ENCODE measurements around the gene OPCML. TPM values are rescaled to one million over a fixed set of nuclear protein-coding genes. Genes with fewer than 3 reads are reported as not detected.

OPCML gene
- total and polyA plus RNA-seq, 2 of the 13 experiments (the other 11 are each of a cell fraction or from before 2014, with no cell fraction given), result not detected

- H4K20me1 ChIP-seq (ENCODE audit: insufficient read depth, low read length), result no peaks in the 10 kb centered on the region
- no peaks in the 10 kb centered on the region for H3K4me1 ChIP-seq (ENCODE audit: insufficient read depth, low read length)
- FAIRE-seq, result no peak
- ATAC-seq, result no peak
- intact Hi-C loops (cut with micrococcal nuclease; ENCODE audit: unreplicated experiment), result no loop called here
- ChIA-PET POLR2A (no interaction called here), CTCF (ENCODE audit: low intra/inter-chr PET ratio, low total read pairs) (no interaction called here)
- H3K27ac ChIP-seq (ENCODE audit: extremely low read length, insufficient read depth, low read length), result no peak overlapping the region
- no TSS peak for BruUV-seq (replicated peaks)
- no peak overlapping the region for H3K4me3 ChIP-seq (replicated peaks in 1 of 3; ENCODE audit: insufficient read depth in 1 of 3, low read depth in 2 of 3, low read length in 3 of 3)
- no peaks in the 10 kb centered on the region for H3K79me2 ChIP-seq (ENCODE audit: insufficient read depth, low read length)
- in situ Hi-C loops (cut with HindIII; ENCODE audit: extremely low pct_ligation_motif_present, low pct_unique_long_range_greater_than_20kb), result no loop called here
- H3K9ac ChIP-seq (ENCODE audit: insufficient read depth, low read depth, low read length), result no peak overlapping the region
- no peaks in the 10 kb centered on the region for H3K36me3 ChIP-seq (replicated peaks in 1 of 2; ENCODE audit: control insufficient read depth in 1 of 2, insufficient read depth in 2 of 2, low read length in 2 of 2)
- H3K9me3 ChIP-seq (ENCODE audit: low read length), result peaks cover 71% of the 10 kb centered on the region
- no peak overlapping the region for H3K4me2 ChIP-seq (ENCODE audit: low read depth, low read length)
- WGBS (ENCODE audit: low lambda C conversion rate), result under 1% methylated on average over 3 of the region's 3 CpGs
- TF ChIP-seq CC2D1A (CRISPR knock-in tag; IDR thresholded peaks at IDR 0.05) (no peak), MXD1 (CRISPR knock-in tag; IDR thresholded peaks at IDR 0.05) (no peak), ZNF276 (CRISPR knock-in tag; IDR thresholded peaks at IDR 0.05; ENCODE audit: low read depth) (no peak), SMAD1 (CRISPR knock-in tag; IDR thresholded peaks at IDR 0.05; ENCODE audit: borderline replicate concordance, low read depth) (no peak), POGZ (CRISPR knock-in tag; IDR thresholded peaks at IDR 0.05) (no peak), ZNF331 (CRISPR knock-in tag; IDR thresholded peaks at IDR 0.05) (no peak), ZBTB25 (CRISPR knock-in tag; IDR thresholded peaks at IDR 0.05) (no peak), PITX1 (CRISPR knock-in tag; IDR thresholded peaks at IDR 0.05) (no peak), HES4 (CRISPR knock-in tag; IDR thresholded peaks at IDR 0.05; ENCODE audit: borderline replicate concordance) (no peak), CHCHD3 (CRISPR knock-in tag; IDR thresholded peaks at IDR 0.05) (no peak), KAT7 (CRISPR knock-in tag; IDR thresholded peaks at IDR 0.05; ENCODE audit: borderline replicate concordance) (no peak), KDM4B (CRISPR knock-in tag; IDR thresholded peaks at IDR 0.05) (no peak), TARDBP (CRISPR knock-in tag; IDR thresholded peaks at IDR 0.05) (no peak), ZNF121 (CRISPR knock-in tag; IDR thresholded peaks at IDR 0.05) (no peak), ZBTB7B (CRISPR knock-in tag; IDR thresholded peaks at IDR 0.05) (no peak), NPAS2 (CRISPR knock-in tag; IDR thresholded peaks at IDR 0.05; ENCODE audit: borderline replicate concordance) (no peak), MEIS1 (CRISPR knock-in tag; IDR thresholded peaks at IDR 0.05; ENCODE audit: borderline replicate concordance) (no peak), ZNF136 (CRISPR knock-in tag; IDR thresholded peaks at IDR 0.05; ENCODE audit: low read depth) (no peak), PRDM4 (CRISPR knock-in tag; IDR thresholded peaks at IDR 0.05; ENCODE audit: borderline replicate concordance) (no peak), MBD4 (IDR thresholded peaks at IDR 0.05; ENCODE audit: borderline replicate concordance, low read length) (no peak)
- H3K27me3 ChIP-seq (ENCODE audit: control insufficient read depth in 1 of 2, insufficient read depth in 2 of 2, low read length in 2 of 2), result no peaks in the 10 kb centered on the region
- no peak for DNase-seq (ENCODE audit: low spot score)
- H2AFZ ChIP-seq (ENCODE audit: low read length), result no peak overlapping the region
Measured at GRCh38 chr11:132627981-132628380, 904.3 kb downstream of the OPCML start.

All from HepG2 (cell line).